22Rv1 (cell line): ENCODE measurements around the gene MTFMT.

Source experiments
- CTCF ChIP-seq: fragments of 450-650 bp; IDR thresholded peaks from 2 replicates; pipeline ENCODE4 v1.5.1; 2017; ENCODE audit warnings: mild to moderate bottlenecking
- ZFX ChIP-seq: fragments of 450-650 bp; IDR thresholded peaks from 2 replicates; pipeline ENCODE4 v1.6.1; 2017; ENCODE audit warnings: antibody characterized with exemption, borderline replicate concordance

GRCh38 chr15:65037309-65037708 is 7.9 kb upstream of the MTFMT start:
- TF ChIP-seq CTCF (no peak), ZFX (no peak)
